ENCODE measurements around the gene LAIR2. TPM values are rescaled to one million over a fixed set of nuclear protein-coding genes. Genes with fewer than 3 reads are reported as not detected.
"Not testable (repeated sequence)": the region's sequence is repeated elsewhere in the genome, so short reads cannot be mapped to it uniquely, and the experiment has no call there.

The LAIR2 gene
- total RNA-seq, 1 donor from 2014 or later, result 77.7 TPM

DNA sequence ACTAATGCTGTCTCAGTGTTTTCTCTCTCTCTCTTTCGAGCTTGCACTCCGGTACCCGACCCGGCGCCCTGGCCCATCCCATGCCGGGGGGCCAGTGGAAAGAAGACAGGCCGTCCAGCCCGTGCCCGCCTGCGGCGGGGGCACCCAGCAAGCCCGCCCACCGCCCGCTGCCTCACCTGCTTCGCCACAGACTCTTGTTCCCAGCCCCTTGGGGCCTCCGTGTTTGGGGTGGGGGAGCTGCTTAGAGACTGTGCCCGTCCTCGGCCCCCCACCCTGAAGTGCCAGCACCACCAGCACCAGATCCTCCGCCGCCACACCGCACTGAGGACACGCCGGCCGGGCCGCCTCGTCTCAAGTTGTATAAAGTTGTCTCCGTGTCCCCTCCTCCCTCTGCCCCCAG is 41.4 kb upstream of the LAIR2 start:
- Mint-ChIP-seq H3K36me3 (ENCODE audit: low read depth) (peaks cover 39% of the 10 kb centered on the region), H3K27me3 (ENCODE audit: low read depth) (peaks cover 2% of the 10 kb centered on the region), H3K4me1 (ENCODE audit: low read depth) (peaks cover 12% of the 10 kb centered on the region), H3K4me3 (ENCODE audit: low read depth) (peak overlapping the region; percentile 70), H3K27ac (no peak overlapping the region), H3K9me3 (no peaks in the 10 kb centered on the region)
- intact Hi-C loops (cut with micrococcal nuclease), result loop anchor here (5.0 to 10.0 kb wide), 6 partner anchors 359 to 1161 kb away; partner anchors contain the start of genes KMT5C, MYADM, NDUFA3 and OSCAR
- DNase-seq (ENCODE audit: low spot score), result no peak

DNA sequence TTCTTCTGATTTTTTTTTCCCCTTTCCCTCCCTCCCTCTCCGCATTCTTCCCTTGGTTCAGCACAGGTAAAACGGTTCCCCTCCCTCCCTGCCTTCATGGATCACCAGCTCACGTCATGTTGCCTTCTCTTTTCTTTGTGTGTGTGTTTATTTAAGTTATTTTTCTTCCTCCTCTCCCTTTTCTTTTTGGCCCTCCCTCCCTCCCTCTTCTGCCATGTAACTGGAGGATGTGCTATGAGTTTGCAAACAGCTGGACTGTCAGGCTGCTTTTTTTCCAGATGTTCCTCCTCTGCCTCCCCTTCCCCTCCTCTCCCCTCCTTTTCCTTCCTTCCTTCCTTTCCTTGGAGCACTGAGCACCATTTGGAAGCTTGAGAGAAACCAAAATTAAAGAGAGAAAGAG is 41.0 kb upstream of the LAIR2 start:
- Mint-ChIP-seq H3K4me1 (ENCODE audit: low read depth) (peaks cover 12% of the 10 kb centered on the region), H3K27ac (no peak overlapping the region), H3K9me3 (no peaks in the 10 kb centered on the region), H3K36me3 (ENCODE audit: low read depth) (peaks cover 36% of the 10 kb centered on the region), H3K4me3 (ENCODE audit: low read depth) (peak overlapping the region; percentile 70), H3K27me3 (ENCODE audit: low read depth) (peaks cover 2% of the 10 kb centered on the region)
- intact Hi-C loops (cut with micrococcal nuclease), result loop anchor here (5.0 to 10.0 kb wide), 6 partner anchors 359 to 1161 kb away; partner anchors contain the start of genes KMT5C, MYADM, NDUFA3 and OSCAR
- DNase-seq (ENCODE audit: low spot score), result no peak

DNA sequence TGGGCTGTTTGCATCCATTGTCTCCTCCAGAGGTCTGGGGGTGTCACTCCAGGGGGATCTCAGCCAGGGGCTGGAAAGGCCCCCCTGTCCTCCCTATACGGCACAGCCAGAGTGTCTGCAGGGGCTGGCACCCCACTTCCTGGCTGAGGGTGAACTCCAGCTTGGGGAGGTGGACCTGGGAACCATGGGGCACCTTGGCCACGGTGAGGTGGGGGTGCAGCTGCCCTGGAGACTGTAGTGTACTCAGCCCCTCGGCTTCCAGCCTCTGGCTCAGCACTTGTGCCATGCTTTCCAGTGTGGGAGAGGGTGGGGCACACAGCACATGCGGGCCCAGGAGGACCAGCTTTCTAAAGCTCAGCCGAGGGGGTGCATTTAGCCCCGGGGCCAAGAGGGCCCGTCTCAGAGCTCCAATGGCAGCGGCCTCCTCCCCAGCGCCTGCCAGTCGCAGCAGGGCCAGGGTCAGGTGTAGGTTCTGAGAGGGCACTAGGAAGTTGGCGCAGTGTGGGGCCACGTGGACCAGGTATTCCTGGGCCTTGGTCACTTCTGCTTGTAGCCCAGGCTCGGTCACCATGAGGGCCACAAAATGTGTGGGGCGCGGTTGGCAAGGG is 40.5 kb upstream of the LAIR2 start:
- DNase-seq (ENCODE audit: low spot score), result no peak
- peaks cover 36% of the 10 kb centered on the region for H3K36me3 Mint-ChIP-seq (ENCODE audit: low read depth)
- H3K27me3 Mint-ChIP-seq (ENCODE audit: low read depth), result peaks cover 4% of the 10 kb centered on the region
- H3K9me3 Mint-ChIP-seq, result no peaks in the 10 kb centered on the region
- peaks cover 12% of the 10 kb centered on the region for H3K4me1 Mint-ChIP-seq (ENCODE audit: low read depth)
- H3K4me3 Mint-ChIP-seq (ENCODE audit: low read depth), result peak overlapping the region; percentile 70
- no peak overlapping the region for H3K27ac Mint-ChIP-seq
- intact Hi-C loops (cut with micrococcal nuclease), result loop anchor here (5.0 to 10.0 kb wide), 6 partner anchors 360 to 1160 kb away; partner anchors contain the start of genes KMT5C, MYADM, NDUFA3 and OSCAR

DNA sequence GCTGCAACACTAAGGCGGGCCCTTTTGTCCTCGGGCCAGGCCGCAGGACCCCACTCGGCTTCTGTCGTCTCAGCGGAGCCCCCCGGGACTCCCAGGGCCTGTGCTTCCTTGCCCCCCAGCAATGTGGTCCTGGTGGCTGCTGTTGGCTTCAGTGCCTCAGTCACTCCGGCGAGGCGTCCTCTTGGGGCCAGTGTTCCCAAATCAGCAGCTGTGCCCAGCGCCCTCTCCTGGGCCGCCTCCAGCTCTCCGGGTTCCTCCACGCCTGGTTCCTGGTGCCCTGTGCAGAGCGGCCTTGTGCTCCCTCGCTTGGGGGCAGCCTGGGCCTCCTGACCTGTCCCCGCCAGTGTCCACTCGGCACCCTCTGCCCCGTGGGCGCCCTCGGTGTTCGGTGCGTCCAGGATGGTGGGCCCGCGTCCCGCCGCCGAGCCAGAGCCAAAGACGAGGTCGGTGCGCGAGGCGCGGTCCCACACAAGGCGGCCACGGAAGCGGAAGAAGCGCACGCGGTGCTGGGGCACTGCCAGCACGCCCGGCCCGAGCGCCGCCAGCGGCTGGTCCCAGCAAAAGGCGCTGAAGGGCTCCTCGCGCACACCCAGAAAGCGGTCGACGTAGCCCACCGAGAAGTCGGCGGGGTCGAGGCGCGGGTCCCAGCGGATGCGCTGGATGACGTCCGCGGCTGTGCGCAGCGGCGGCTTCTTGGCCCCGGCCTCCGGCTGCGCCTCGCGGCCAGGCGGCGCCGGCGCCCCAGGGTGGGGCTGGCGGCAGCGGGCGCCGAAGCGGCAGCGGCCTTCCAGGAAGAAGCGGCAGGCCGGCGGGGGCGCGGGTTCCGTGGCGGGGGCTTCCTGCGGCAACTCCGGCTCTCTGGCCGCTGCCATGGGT is 39.7 kb upstream of the LAIR2 start:
- Mint-ChIP-seq H3K4me1 (ENCODE audit: low read depth) (peaks cover 12% of the 10 kb centered on the region), H3K27me3 (ENCODE audit: low read depth) (peaks cover 4% of the 10 kb centered on the region), H3K4me3 (ENCODE audit: low read depth) (peak overlapping the region; percentile 83), H3K27ac (peak overlapping the region; percentile 52), H3K36me3 (ENCODE audit: low read depth) (peaks cover 35% of the 10 kb centered on the region), H3K9me3 (no peaks in the 10 kb centered on the region)
- peak; percentile 69 for DNase-seq (ENCODE audit: low spot score)
- intact Hi-C loops (cut with micrococcal nuclease), result loop anchor here (5.0 to 10.0 kb wide), 6 partner anchors 361 to 1159 kb away; partner anchors contain the start of genes KMT5C, MYADM, NDUFA3 and OSCAR

DNA sequence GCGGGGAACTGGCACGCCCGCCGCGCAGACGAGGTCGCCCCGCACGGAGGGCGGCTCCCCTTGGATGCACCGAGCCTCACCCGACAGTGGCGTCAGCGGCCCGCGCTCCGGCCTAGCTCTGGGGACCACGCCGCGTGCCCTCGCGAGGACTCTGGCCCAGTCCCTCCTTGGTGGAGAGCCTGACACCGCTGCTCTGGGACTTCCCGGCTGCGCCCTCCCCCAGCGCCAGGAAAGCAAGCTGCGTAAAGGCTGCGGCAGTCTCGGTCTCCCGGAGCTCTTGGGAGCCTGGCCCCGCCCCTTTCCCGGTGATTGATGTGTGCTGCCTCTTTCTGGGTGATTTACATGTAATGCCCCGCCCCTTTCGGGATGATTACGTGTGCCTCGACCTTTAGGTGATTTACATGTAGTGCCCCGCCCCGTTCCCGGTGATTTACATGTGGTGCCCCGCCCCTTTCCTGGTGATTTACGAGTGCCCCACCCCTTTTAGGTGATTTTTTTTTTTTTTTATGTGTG is 39.0 kb upstream of the LAIR2 start, which contains the start of gene LENG9:
Gene LENG9, minus strand, starts transcription at position 248 of the 513 bp plus-strand sequence. CDS start 252 bp downstream, outside the sequence.
- Mint-ChIP-seq H3K9me3 (no peaks in the 10 kb centered on the region), H3K4me3 (ENCODE audit: low read depth) (peak within 1 kb of the TSS; percentile 83)

DNA sequence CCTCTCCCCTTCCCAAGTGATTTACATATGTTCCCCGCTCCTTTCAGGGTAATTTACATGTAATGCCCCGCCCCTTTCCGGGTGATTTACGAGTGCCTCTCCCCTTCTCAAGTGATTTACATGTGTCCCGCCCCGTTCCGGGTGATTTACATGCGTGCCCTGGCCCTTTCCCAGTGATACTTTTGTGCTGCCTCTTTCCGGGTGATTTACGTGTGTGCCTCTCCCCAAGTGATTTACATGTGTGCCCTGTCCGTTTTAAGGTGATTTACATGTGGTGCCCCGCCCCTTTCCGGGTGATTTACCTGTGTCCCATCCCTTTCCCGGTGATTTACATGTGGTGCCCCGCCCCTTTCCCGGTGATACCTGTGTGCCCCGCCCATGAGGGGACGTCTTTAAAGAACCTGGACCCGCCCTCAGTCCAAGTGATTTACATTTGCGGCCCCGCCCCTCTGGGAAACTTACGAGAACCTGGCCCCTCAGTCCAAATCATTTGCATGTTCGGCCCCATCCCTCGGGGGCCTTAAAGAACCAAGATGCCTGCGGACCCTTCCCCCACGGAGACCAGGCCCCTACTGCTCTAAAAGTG is 38.5 kb upstream of the LAIR2 start:
- Mint-ChIP-seq H3K4me1 (ENCODE audit: low read depth) (peaks cover 12% of the 10 kb centered on the region), H3K27ac (peak overlapping the region; percentile 92), H3K4me3 (ENCODE audit: low read depth) (peak overlapping the region; percentile 83), H3K36me3 (ENCODE audit: low read depth) (peaks cover 23% of the 10 kb centered on the region), H3K27me3 (ENCODE audit: low read depth) (peaks cover 15% of the 10 kb centered on the region), H3K9me3 (no peaks in the 10 kb centered on the region)
- peak; percentile 83 for DNase-seq (ENCODE audit: low spot score)
- intact Hi-C loops (cut with micrococcal nuclease), result loop anchor here (1.0 to 10.0 kb wide), 8 partner anchors 15 to 1158 kb away; partner anchors contain the start of genes KMT5C, LENG8, MYADM and NDUFA3

More for the DNA sequence above, 39.0 kb upstream of the LAIR2 start, which contains the start of gene LENG9:
- peak; percentile 95 for DNase-seq (ENCODE audit: low spot score)
- H3K4me1 Mint-ChIP-seq (ENCODE audit: low read depth), result peaks cover 12% of the 10 kb centered on the region
- peaks cover 11% of the 10 kb centered on the region for H3K27me3 Mint-ChIP-seq (ENCODE audit: low read depth)
- H3K27ac Mint-ChIP-seq, result peak within 1 kb of the TSS; percentile 92
- H3K36me3 Mint-ChIP-seq (ENCODE audit: low read depth), result peaks cover 28% of the 10 kb centered on the region
- intact Hi-C loops (cut with micrococcal nuclease), result loop anchor here (1.0 to 10.0 kb wide), 8 partner anchors 14 to 1159 kb away; partner anchors contain the start of genes KMT5C, LENG8, MYADM and NDUFA3

DNA sequence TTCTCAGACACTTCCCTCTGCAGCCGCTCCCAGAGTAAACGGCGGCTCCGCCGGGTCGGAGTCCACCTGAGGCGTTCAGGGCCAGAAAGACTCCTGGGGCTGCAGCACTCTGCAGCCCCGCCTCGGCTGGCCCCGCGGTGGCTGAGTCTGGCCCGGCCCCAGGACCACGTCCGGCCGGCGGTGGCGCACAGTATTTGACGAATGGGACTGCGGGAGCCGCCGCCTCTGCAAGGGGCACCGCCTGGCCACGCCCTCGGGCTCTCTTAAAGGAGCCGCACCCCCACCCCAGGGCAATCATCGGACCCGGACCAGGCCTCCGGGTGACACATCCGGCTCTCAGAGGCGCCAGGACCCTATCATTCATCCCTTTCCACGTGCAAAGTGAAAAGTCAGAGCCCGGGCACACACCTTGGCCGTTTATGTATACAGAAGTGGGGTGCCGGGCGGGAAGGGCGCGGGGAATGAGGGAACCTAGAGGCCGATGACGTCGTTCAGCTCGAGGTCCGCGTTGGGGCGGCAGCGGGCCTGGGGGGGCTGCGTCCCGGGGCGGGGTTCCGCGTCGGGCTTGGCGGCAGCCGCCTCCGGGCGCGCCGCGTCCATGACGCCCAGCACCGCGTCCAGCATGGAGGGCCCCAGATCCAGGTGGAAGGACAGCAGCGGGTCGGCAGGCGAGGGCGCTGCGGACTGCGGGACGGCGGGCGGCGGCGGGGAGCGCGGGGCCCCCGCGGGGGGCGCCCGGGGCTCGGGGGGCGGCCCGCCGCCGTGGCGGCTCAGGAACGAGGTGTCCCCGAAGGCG is 37.8 kb upstream of the LAIR2 start:
- H3K4me1 Mint-ChIP-seq (ENCODE audit: low read depth), result peaks cover 9% of the 10 kb centered on the region
- no peaks in the 10 kb centered on the region for H3K9me3 Mint-ChIP-seq
- H3K27ac Mint-ChIP-seq, result peak overlapping the region; percentile 92
- peak; percentile 80 for DNase-seq (ENCODE audit: low spot score)
- intact Hi-C loops (cut with micrococcal nuclease), result loop anchor here (1.0 to 10.0 kb wide), 8 partner anchors 16 to 1157 kb away; partner anchors contain the start of genes KMT5C, LENG8, MYADM and NDUFA3
- peaks cover 22% of the 10 kb centered on the region for H3K27me3 Mint-ChIP-seq (ENCODE audit: low read depth)
- peak overlapping the region; percentile 83 for H3K4me3 Mint-ChIP-seq (ENCODE audit: low read depth)
- H3K36me3 Mint-ChIP-seq (ENCODE audit: low read depth), result peaks cover 17% of the 10 kb centered on the region

DNA sequence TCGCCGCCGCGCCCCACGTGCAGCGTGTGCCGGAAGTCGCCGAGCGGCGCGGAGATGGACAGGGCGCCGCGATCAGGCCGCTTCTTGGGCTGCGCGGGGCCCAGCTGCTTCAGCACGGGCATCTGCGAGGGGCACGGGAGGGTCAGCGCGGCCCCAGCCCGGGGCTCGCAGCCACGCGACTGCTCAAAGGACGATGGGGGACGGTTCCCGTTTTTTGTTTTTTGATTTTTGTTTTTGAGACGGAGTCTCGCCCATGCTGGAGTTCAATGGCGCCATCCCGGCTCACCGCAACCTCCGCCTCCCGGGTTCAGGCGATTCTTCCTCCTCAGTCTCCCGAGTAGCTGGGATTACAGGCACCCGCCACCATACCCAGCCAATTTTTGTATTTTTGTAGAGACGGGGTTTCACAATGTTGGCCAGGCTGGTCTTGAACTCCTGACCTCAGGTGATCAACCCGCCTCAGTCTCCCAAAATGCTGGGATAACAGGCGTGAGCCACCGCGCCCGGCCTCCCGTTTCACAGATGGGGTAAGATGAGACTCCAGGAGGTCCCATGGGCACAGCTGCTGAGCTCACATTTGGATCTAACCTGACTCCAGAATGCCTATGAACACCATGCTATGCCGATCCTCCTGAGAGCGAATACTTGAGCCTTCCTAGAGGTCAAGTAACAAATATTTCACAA is 37.1 kb upstream of the LAIR2 start:
- H3K27ac Mint-ChIP-seq, result no peak overlapping the region
- H3K36me3 Mint-ChIP-seq (ENCODE audit: low read depth), result peaks cover 14% of the 10 kb centered on the region
- DNase-seq (ENCODE audit: low spot score), result no peak
- intact Hi-C loops (cut with micrococcal nuclease), result loop anchor here (2.0 to 10.0 kb wide), 2 partner anchors 619 to 793 kb away; partner anchors contain the start of gene PPP6R1
- peaks cover 29% of the 10 kb centered on the region for H3K27me3 Mint-ChIP-seq (ENCODE audit: low read depth)
- peak overlapping the region; percentile 60 for H3K4me3 Mint-ChIP-seq (ENCODE audit: low read depth)
- H3K9me3 Mint-ChIP-seq, result no peaks in the 10 kb centered on the region
- H3K4me1 Mint-ChIP-seq (ENCODE audit: low read depth), result peaks cover 9% of the 10 kb centered on the region

DNA sequence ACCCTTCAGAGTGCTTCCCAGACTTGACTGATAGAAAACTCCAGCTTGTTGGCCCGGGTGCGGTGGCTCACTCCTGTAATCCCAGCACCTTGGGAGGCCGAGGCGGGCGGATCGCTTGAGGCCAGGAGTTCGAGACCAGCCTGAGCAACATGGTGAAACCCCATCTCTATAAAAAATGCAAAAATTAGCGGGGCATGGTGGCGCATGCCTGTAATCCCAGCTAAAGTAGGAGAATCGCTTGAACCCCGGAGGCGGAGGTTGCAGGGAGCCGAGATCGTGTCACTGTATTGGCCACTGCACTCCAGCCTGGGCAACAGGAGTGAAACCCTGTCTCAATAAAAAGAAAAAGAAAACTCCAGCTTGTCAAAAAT is 36.5 kb upstream of the LAIR2 start:
- Mint-ChIP-seq H3K4me1 (ENCODE audit: low read depth) (peaks cover 12% of the 10 kb centered on the region), H3K4me3 (ENCODE audit: low read depth) (peak overlapping the region; percentile 60), H3K27me3 (ENCODE audit: low read depth) (peaks cover 33% of the 10 kb centered on the region)
- not testable (repeated sequence) for H3K27ac Mint-ChIP-seq; H3K9me3 Mint-ChIP-seq; DNase-seq (ENCODE audit: low spot score); H3K36me3 Mint-ChIP-seq (ENCODE audit: low read depth)
- intact Hi-C loops (cut with micrococcal nuclease), result loop anchor here (10.0 kb wide), 1 partner anchor 619 kb away; no protein-coding TSS in a partner anchor

DNA sequence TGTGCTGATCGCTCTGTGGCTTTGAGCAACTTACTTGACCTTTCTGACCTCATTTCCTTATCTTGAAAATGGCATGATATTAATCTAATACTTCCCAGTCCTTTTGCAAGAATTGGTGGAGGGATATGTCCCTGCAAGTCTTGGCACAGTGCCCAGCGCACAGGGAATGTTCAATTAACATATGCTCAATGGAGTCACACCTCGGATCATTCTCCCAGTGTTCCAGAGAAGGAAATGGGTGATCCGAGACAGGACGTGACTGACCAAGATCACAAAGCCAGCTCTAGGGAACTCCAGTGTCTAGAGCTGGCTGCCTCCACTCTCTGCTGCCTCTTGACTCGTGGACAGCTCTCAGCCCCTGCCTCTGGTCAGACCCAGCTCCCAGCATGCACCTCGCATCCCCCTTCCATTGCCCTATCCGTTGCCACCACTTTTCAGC is 33.1 kb upstream of the LAIR2 start:
- no peaks in the 10 kb centered on the region for H3K36me3 Mint-ChIP-seq (ENCODE audit: low read depth)
- DNase-seq (ENCODE audit: low spot score), result no peak
- H3K27ac Mint-ChIP-seq, result no peak overlapping the region
- peaks cover 12% of the 10 kb centered on the region for H3K4me1 Mint-ChIP-seq (ENCODE audit: low read depth)
- H3K4me3 Mint-ChIP-seq (ENCODE audit: low read depth), result no peak overlapping the region
- intact Hi-C loops (cut with micrococcal nuclease), result loop anchor here (10.0 kb wide), 1 partner anchor 615 kb away; no protein-coding TSS in a partner anchor
- H3K27me3 Mint-ChIP-seq (ENCODE audit: low read depth), result peaks cover 43% of the 10 kb centered on the region
- no peaks in the 10 kb centered on the region for H3K9me3 Mint-ChIP-seq

DNA sequence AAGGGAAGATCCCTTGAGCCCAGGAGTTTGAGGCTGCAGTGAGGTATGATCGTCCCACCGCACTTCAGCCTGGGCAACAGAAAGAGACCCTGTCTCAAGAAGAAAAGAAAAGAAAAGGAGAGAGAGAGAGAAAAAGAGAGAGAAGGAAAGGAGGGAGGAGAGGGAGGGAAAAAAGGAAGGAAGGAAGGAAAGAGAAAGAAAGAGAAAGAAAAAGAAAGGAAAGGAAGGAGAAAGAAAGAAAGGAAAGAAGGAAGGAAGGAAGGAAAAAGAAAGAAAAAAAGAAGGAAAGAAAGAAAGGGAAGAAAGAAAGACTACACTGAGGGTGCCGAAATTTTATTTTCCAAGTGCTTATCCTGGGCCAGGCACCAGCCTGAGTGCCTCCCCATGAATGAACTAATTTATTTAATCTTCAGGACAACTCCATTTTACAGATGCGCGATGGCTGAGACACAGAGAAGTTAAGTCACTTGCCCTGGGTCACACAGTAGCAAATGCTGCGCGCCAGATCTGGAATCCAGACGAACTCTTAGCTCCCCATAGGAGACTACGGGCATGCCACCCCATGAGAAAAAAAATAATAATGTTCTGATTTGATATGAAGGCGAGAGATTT is 32.2 kb upstream of the LAIR2 start:
- H3K4me1 Mint-ChIP-seq (ENCODE audit: low read depth), result peaks cover 10% of the 10 kb centered on the region
- H3K4me3 Mint-ChIP-seq (ENCODE audit: low read depth), result no peak overlapping the region
- no peaks in the 10 kb centered on the region for H3K9me3 Mint-ChIP-seq
- no peak overlapping the region for H3K27ac Mint-ChIP-seq
- intact Hi-C loops (cut with micrococcal nuclease), result no loop called here
- peaks cover 41% of the 10 kb centered on the region for H3K27me3 Mint-ChIP-seq (ENCODE audit: low read depth)
- no peaks in the 10 kb centered on the region for H3K36me3 Mint-ChIP-seq (ENCODE audit: low read depth)
- no peak for DNase-seq (ENCODE audit: low spot score)
